ENCODE results near the gene LRRC75B. TPM values are rescaled to one million over a fixed set of nuclear protein-coding genes. Genes with fewer than 3 reads are reported as not detected.
A peak's percentile ranks its signal among the peaks of the same experiment; 100 is the strongest.

LRRC75B gene
- polyA plus RNA-seq, 1 experiment = 5.2 TPM

GRCh38 chr22:24592058-24592850, 619 bp downstream of the LRRC75B start:
- no peak for TF ChIP-seq CTCF (IDR thresholded peaks at IDR 0.05; ENCODE audit: low read depth, low read length)
- ChIA-PET CTCF (interaction anchor here (0.6 kb wide), 1 partner anchor 610 kb away, joined by 8 read pairs; no protein-coding TSS in a partner anchor), POLR2A (interaction anchor here (0.6 kb wide), 1 partner anchor 47 kb away, joined by 4 read pairs; no protein-coding TSS in a partner anchor)
- no peak for DNase-seq (ENCODE audit: low read depth, low spot score)
- Histone ChIP-seq H3K9me3 (ENCODE audit: control insufficient read depth, insufficient read depth, low read length) (no peaks in the 10 kb centered on the region), H3K27me3 (ENCODE audit: control insufficient read depth, insufficient read depth, low read length) (no peaks in the 10 kb centered on the region), H3K27ac (ENCODE audit: low read depth, low read length) (no peak overlapping the region), H3K4me3 (ENCODE audit: low read depth, low read length) (peak overlapping the region; percentile 68)

DNA sequence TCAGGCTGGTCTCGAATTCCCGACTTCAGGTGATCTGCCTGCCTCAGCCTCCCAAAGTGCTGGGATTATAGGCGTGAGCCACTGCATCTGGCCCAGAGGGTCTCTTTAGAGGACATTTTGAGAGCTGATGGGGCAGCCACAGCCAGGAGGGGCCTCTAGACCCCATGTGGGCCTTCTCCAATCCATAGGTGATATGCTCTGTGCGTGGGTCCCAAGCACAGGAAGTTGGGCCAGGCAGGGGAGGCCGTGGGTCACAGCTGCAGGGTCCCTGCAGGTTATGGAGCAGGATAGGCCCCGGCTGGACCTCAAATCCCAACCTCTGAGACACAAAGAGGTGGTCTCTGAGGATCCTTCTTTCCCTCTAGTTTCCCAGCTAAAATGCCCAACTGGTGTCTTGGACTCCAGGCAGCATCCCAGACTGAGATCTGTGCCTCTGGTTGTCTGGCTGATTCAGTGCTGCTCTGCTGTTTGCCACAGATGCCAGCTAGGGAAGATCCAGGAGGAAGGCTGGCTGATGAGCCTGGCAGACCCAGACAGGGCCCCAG, 1.5 kb downstream of the LRRC75B start:
- no peak overlapping the region for H3K27ac ChIP-seq (ENCODE audit: low read depth, low read length)
- ChIA-PET POLR2A (no interaction called here), CTCF (interaction anchor here (0.6 kb wide), 1 partner anchor 611 kb away, joined by 8 read pairs; no protein-coding TSS in a partner anchor)

DNA sequence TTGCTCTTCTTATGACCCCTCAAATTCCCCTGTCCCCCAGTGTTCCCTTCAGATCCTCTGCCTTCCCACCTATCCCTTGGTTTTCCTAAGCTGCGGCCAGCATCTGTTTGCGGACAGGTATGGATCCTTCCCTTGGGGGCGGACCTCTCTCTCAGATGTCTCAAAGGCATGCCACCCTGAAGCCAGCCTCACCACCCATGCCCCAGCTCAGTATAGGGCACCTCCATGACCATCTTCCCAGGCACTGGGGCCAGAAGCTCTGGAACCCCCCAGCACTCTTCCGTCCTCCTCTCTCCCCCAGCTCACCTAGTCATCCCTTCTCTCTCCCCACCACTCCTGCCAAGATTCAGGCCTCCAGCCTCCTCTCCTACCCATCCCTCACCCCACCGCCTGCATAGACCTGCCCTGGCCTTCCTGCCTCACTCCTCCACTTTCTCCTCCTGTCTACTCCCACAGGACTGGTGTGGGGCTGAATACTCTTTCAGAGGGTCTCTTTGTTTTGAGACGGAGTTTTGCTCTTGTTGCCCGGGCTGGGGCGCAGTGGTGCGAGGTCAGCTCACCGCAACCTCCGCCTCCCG, 2.2 kb downstream of the LRRC75B start:
- no peak for DNase-seq (ENCODE audit: low read depth, low spot score)
- no peak for TF ChIP-seq CTCF (IDR thresholded peaks at IDR 0.05; ENCODE audit: low read depth, low read length)
- POLR2A ChIA-PET = no interaction called here
- Histone ChIP-seq H3K27ac (ENCODE audit: low read depth, low read length) (no peak overlapping the region), H3K9me3 (ENCODE audit: control insufficient read depth, insufficient read depth, low read length) (no peaks in the 10 kb centered on the region), H3K4me3 (ENCODE audit: low read depth, low read length) (no peak overlapping the region), H3K27me3 (ENCODE audit: control insufficient read depth, insufficient read depth, low read length) (no peaks in the 10 kb centered on the region)
- CTCF ChIA-PET = no interaction called here

More for the DNA sequence above, 1.5 kb downstream of the LRRC75B start:
- TF ChIP-seq CTCF (IDR thresholded peaks at IDR 0.05; ENCODE audit: low read depth, low read length) = no peak
- no peak overlapping the region for H3K4me3 ChIP-seq (ENCODE audit: low read depth, low read length)
- no peak for DNase-seq (ENCODE audit: low read depth, low spot score)
- H3K27me3 ChIP-seq (ENCODE audit: control insufficient read depth, insufficient read depth, low read length) = no peaks in the 10 kb centered on the region
- no peaks in the 10 kb centered on the region for H3K9me3 ChIP-seq (ENCODE audit: control insufficient read depth, insufficient read depth, low read length)

DNA sequence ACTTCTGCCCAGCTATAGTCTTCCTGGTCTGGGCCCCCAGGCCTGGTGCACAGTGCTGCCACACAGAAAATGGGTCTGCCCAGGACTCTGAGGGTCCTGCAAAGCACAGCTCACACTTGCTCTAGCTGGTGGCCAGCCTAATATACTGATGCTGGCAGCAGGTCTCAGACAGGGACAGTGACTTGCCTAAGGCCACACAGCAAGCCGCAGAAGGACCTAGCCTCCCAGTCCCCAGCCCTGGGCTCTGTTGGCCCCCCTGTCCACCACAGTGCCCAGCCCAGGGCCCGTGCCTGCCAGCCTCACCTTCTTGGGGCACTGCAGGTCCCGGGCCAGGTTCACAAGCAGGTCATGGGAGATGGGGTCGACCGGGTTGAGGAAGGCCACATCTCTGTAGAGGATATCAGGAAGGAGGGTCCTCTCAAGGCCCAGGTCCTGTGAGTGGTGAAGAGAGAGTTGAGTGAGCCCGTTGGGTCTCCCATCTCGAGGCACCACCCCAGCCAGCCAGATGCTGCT, 3.3 kb downstream of the LRRC75B start:
- H3K9me3 ChIP-seq (ENCODE audit: control insufficient read depth, insufficient read depth, low read length) = no peaks in the 10 kb centered on the region
- POLR2A ChIA-PET = no interaction called here
- no peak for TF ChIP-seq CTCF (IDR thresholded peaks at IDR 0.05; ENCODE audit: low read depth, low read length)
- H3K27me3 ChIP-seq (ENCODE audit: control insufficient read depth, insufficient read depth, low read length) = no peaks in the 10 kb centered on the region
- H3K27ac ChIP-seq (ENCODE audit: low read depth, low read length) = no peak overlapping the region
- CTCF ChIA-PET = interaction anchor here (0.6 kb wide), 1 partner anchor 727 kb away, joined by 4 read pairs; no protein-coding TSS in a partner anchor
- no peak overlapping the region for H3K4me3 ChIP-seq (ENCODE audit: low read depth, low read length)
- DNase-seq (ENCODE audit: low read depth, low spot score) = no peak
